ENCODE data around the gene IQGAP3.

GRCh38 chr1:156534424-156535060 is 37.8 kb downstream of the IQGAP3 start:
- no peak for TF ChIP-seq TAF1 (conservative IDR thresholded peaks at IDR 0.05)
- TF ChIP-seq YY1 (IDR thresholded peaks at IDR 0.05): no peak
- TF ChIP-seq RXRA (IDR thresholded peaks at IDR 0.05): no peak
- TF ChIP-seq, protein P1, sequence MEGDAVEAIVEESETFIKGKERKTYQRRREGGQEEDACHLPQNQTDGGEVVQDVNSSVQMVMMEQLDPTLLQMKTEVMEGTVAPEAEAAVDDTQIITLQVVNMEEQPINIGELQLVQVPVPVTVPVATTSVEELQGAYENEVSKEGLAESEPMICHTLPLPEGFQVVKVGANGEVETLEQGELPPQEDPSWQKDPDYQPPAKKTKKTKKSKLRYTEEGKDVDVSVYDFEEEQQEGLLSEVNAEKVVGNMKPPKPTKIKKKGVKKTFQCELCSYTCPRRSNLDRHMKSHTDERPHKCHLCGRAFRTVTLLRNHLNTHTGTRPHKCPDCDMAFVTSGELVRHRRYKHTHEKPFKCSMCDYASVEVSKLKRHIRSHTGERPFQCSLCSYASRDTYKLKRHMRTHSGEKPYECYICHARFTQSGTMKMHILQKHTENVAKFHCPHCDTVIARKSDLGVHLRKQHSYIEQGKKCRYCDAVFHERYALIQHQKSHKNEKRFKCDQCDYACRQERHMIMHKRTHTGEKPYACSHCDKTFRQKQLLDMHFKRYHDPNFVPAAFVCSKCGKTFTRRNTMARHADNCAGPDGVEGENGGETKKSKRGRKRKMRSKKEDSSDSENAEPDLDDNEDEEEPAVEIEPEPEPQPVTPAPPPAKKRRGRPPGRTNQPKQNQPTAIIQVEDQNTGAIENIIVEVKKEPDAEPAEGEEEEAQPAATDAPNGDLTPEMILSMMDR (IDR thresholded peaks at IDR 0.05; ENCODE audit: low read depth, low read length, missing input control): no peak
- TF ChIP-seq, protein P2, sequence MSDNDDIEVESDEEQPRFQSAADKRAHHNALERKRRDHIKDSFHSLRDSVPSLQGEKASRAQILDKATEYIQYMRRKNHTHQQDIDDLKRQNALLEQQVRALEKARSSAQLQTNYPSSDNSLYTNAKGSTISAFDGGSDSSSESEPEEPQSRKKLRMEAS (IDR thresholded peaks at IDR 0.05): no peak
- TF ChIP-seq REST (IDR thresholded peaks at IDR 0.05): no peak
- no peak for TF ChIP-seq RAD21 (IDR thresholded peaks at IDR 0.05)
- no peak for TF ChIP-seq EGR1 (IDR thresholded peaks at IDR 0.05; ENCODE audit: low read depth in 2 of 2)
- TF ChIP-seq, protein P3, sequence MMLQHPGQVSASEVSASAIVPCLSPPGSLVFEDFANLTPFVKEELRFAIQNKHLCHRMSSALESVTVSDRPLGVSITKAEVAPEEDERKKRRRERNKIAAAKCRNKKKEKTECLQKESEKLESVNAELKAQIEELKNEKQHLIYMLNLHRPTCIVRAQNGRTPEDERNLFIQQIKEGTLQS (IDR thresholded peaks at IDR 0.05): no peak
- TF ChIP-seq HNF4A (conservative IDR thresholded peaks at IDR 0.05): no peak

Measured in liver (tissue), 3 donors.